Heart right ventricle (tissue), 16 donors: ENCODE measurements around the gene CDC26. TPM values are rescaled to one million over a fixed set of nuclear protein-coding genes. Genes with fewer than 3 reads are reported as not detected.

Source experiments
- ATAC-seq, 8 donors: fragments of 200-7000 bp; cut with Tn5 transposase; one replicate each; pipeline ENCODE4 v1.9.1; 2020; ENCODE audit warnings: mild to moderate bottlenecking in 8 of 8, moderate library complexity in 8 of 8, moderate number of reproducible peaks in 1 of 8
- DNase-seq, 2 donors: peaks; one replicate each; pipeline ENCODE4 v3.0.0-alpha.2; 2020
- H3K27ac ChIP-seq, 10 donors: fragments of 200-600 bp; sonication (generic) in 2 of 10; one replicate each; pipeline versions ENCODE4 v1.5.0 to v1.8.0; 2020 to 2022; ENCODE audit warnings: mild to moderate bottlenecking in 3 of 10
- H3K27me3 ChIP-seq, 7 donors: fragments of 200-600 bp; one replicate each; pipeline ENCODE4 v1.8.0; 2021 to 2022; ENCODE audit warnings: mild to moderate bottlenecking in 2 of 7
- H3K36me3 ChIP-seq, 9 donors: fragments of 200-600 bp; sonication (generic) in 1 of 9; one replicate each; pipeline versions ENCODE4 v1.5.0 to v1.8.0; 2020 to 2022; ENCODE audit warnings: mild to moderate bottlenecking in 2 of 9
- H3K4me1 ChIP-seq, 9 donors: fragments of 200-600 bp; sonication (generic) in 1 of 9; one replicate each; pipeline versions ENCODE4 v1.5.0 to v1.8.0; 2020 to 2022; ENCODE audit warnings: mild to moderate bottlenecking in 4 of 9
- H3K4me3 ChIP-seq, 10 donors: fragments of 200-600 bp; sonication (generic) in 2 of 10; one replicate each; pipeline versions ENCODE4 v1.5.0 to v1.8.0; 2020 to 2022; ENCODE audit warnings: mild to moderate bottlenecking in 7 of 10, moderate library complexity in 2 of 10
- H3K9me3 ChIP-seq, 11 donors: fragments of 200-600 bp in 10 of 11; sonication (generic) in 2 of 11; one replicate each; pipeline versions ENCODE4 v1.5.0 to v1.8.0; 2013 to 2022; ENCODE audit warnings: mild to moderate bottlenecking in 2 of 11, control low read depth in 1 of 11, moderate library complexity in 1 of 11
- CTCF ChIP-seq, 9 donors: fragments of 200-600 bp; sonication (generic) in 2 of 9; IDR thresholded peaks; one replicate each; pipeline versions ENCODE4 v1.5.0 to v1.8.0; 2021 to 2022; ENCODE audit warnings: antibody characterized with exemption in 9 of 9, mild to moderate bottlenecking in 5 of 9, moderate library complexity in 1 of 9
- WGBS, 2 donors: extraction: QIAGEN DNeasy Blood & Tissue Kit; methylation state at CpG; one replicate each; pipeline ENCODE4 v1.1.7; 2013; ENCODE audit warnings: inconsistent platforms in 1 of 2; 5-methylcytosine and 5-hydroxymethylcytosine counted together
- intact Hi-C, 10 donors: fragments of 100-400 bp; cut with DNase I; formaldehyde crosslinking; loops; one replicate each; pipeline versions ENCODE4 v1.11.1 to v1.14.2; 2022
- polyA plus RNA-seq, 2 donors: library from polyadenylated mRNA; stranded (reverse); fragments of 200-250 nt; gene quantifications; one replicate each; pipeline ENCODE4 v1.2.3, GENCODE V29; 2013
- total RNA-seq, 10 donors: library from RNA; stranded (reverse); fragmentation: NEBNext Ultra II Directional in 3 of 10; extraction: Animal tissue kit (Norgen Biotek cat#: 25700) in 3 of 10; gene quantifications; one replicate each; pipeline versions ENCODE4 v1.2.1 to v1.2.4, GENCODE V29; 2021 to 2023
- donor health status: Arrhythmogenic right ventricular cardiomyopathy.
- donor health status: ischemic (EF 13 %, LVEDD 7.1; RV severe dilation, severe dysfunction).
- donor health status: healthy with polysubstance abuse.
- donor health status: DM: no; HTN: yes; CAD: no.
- donor health status: DM: no; HTN: no; CAD: no.
- donor health status: ischemic (EF 25% LVEDD 6.9; RV normal size, moderate dysfunction).
- donor health status: ischemic (EF 25% LVEDD 5.7; RV mildly dilated, moderate dysfunction).
- donor health status: healthy.
- donor health status: DM: yes; HTN: yes; CAD: no.
- donor health status: Ischemic cardiomyopathy.
- donor health status: ischemic (EF 35%, LVEDD 5.7; RV mildly dilated, moderate dysfunction).
- donor health status: nonischemic (EF 11% LVEDD 7.7; RV severe dilation, severe dysfunction).
- donor health status: DM: yes; HTN: yes; CAD: no.
- donor health status: PGD.
- donor health status: ischemic (EF 29% LVEDD 5.4; RV normal size, mild dysfunction).
- donor health status: nonischemic (EF 23%, LVEDD 6.1; RV moderate dilation, normal function).

CDC26 gene
- total and polyA plus RNA-seq, 12 donors, result 24.6 to 48.8 (median 30.8) TPM

GRCh38 chr9:113220467-113221002 lies 54.8 kb downstream of the CDC26 start:
- peak overlapping the region; percentile 62 to 93 (median 86) for H3K4me3 ChIP-seq
- WGBS, 2 donors, result 7 to 8% methylated on average over 11 of the region's 11 CpGs
- no peak for TF ChIP-seq CTCF (IDR thresholded peaks at IDR 0.05)

GRCh38 chr9:113219969-113220368 lies 55.4 kb downstream of the CDC26 start:
- Histone ChIP-seq H3K9me3 (no peaks in the 10 kb centered on the region), H3K4me3 (peak overlapping the region in 8 of 10 donors; percentile 62 to 93 (median 86)), H3K27ac (peak overlapping the region in 5 of 10 donors; percentile 85 to 96 (median 88)), H3K36me3 (peaks cover 0 to 13% (median 0%) of the 10 kb centered on the region in 9 donors), H3K4me1 (peaks cover 11 to 86% (median 53%) of the 10 kb centered on the region in 9 donors), H3K27me3 (no peaks in the 10 kb centered on the region)
- ATAC-seq, result no peak
- no peak for DNase-seq
- TF ChIP-seq CTCF (IDR thresholded peaks at IDR 0.05), result no peak
- 25 to 35% methylated on average over 1 of the region's 1 CpG for WGBS, 2 donors
- intact Hi-C loops, result loop anchor here in 4 of 10 donors (2.0 to 10.0 kb wide), 5 partner anchors 55 to 372 kb away; partner anchors contain the start of genes CDC26 (in 3 of the 4), PRPF4 (in 3 of the 4) and SLC31A2 (in 2 of the 4)

More at GRCh38 chr9:113220467-113221002, 54.8 kb downstream of the CDC26 start:
- DNase-seq (no peak), ATAC-seq (no peak)
- H3K9me3 ChIP-seq, result no peaks in the 10 kb centered on the region
- peaks cover 11 to 86% (median 53%) of the 10 kb centered on the region in 9 donors for H3K4me1 ChIP-seq
- peak overlapping the region; percentile 47 to 96 (median 88) for H3K27ac ChIP-seq
- H3K27me3 ChIP-seq, result no peaks in the 10 kb centered on the region
- peaks cover 0 to 16% (median 0%) of the 10 kb centered on the region in 9 donors for H3K36me3 ChIP-seq
- intact Hi-C loops, result loop anchor here in 3 of 10 donors (2.0 to 5.0 kb wide), 4 partner anchors 54 to 372 kb away; partner anchors contain the start of genes CDC26 (in 3 of the 3), PRPF4 (in 3 of the 3) and SLC31A2 (in 1 of the 3)

- peak overlapping the region in 7 of 10 donors; percentile 81 to 93 (median 89) for H3K4me3 ChIP-seq
- no peak for DNase-seq
- peak overlapping the region in 4 of 10 donors; percentile 15 to 96 (median 38) for H3K27ac ChIP-seq
- peaks cover 11 to 86% (median 52%) of the 10 kb centered on the region in 9 donors for H3K4me1 ChIP-seq
- intact Hi-C loops, result loop anchor here in 1 of 10 donors (10.0 kb wide), 1 partner anchor 65 kb away; the partner anchor contains the start of gene SLC31A2
- WGBS, 2 donors, result 72 to 84% methylated on average over 3 of the region's 3 CpGs
- peaks cover 0 to 11% (median 0%) of the 10 kb centered on the region in 9 donors for H3K36me3 ChIP-seq
- no peak for ATAC-seq
- H3K27me3 ChIP-seq, result no peaks in the 10 kb centered on the region
- no peak for TF ChIP-seq CTCF (IDR thresholded peaks at IDR 0.05)
- H3K9me3 ChIP-seq, result no peaks in the 10 kb centered on the region
Observed at GRCh38 chr9:113219186-113219936, 56.0 kb downstream of the CDC26 start.

Other genes with a start within 250 kb of the CDC26 start
- gene ZFP37, start 218.8 kb downstream of the CDC26 start, total RNA-seq, result 1 to 10 TPM in 9 of 10 donors, under 1 TPM in 1; 0.67 to 2.3 (median 1.6) TPM
- gene ZFP37, start 218.8 kb downstream of the CDC26 start, polyA plus RNA-seq, result under 1 TPM; 0.51 to 0.80 TPM
- gene SLC31A2, start 124.6 kb downstream of the CDC26 start, total RNA-seq, result 10 to 100 TPM in 5 of 10 donors, 1 to 10 TPM in 5; 6.8 to 19.3 (median 10.2) TPM
- 10 to 100 TPM in 1 of 2 donors, 1 to 10 TPM in 1; 9.1 to 10.3 TPM for gene SLC31A2, start 124.6 kb downstream of the CDC26 start, polyA plus RNA-seq
- 10 to 100 TPM; 16.3 to 27.9 (median 20.1) TPM for gene FKBP15, start 54.3 kb downstream of the CDC26 start, total RNA-seq
- gene FKBP15, start 54.3 kb downstream of the CDC26 start, polyA plus RNA-seq, result 10 to 100 TPM; 10.7 to 12.4 TPM
- gene SLC31A1, start 54.0 kb downstream of the CDC26 start, total RNA-seq, result 10 to 100 TPM in 7 of 10 donors, 1 to 10 TPM in 3; 9.3 to 18.4 (median 10.9) TPM
- 10 to 100 TPM in 1 of 2 donors, 1 to 10 TPM in 1; 3.6 to 13.0 TPM for gene SLC31A1, start 54.0 kb downstream of the CDC26 start, polyA plus RNA-seq
- 10 to 100 TPM; 10.7 to 17.2 (median 13.3) TPM for gene PRPF4, start 86 bp upstream of the CDC26 start, total RNA-seq
- gene PRPF4, start 86 bp upstream of the CDC26 start, polyA plus RNA-seq, result 10 to 100 TPM in 1 of 2 donors, 1 to 10 TPM in 1; 5.3 to 13.7 TPM
- under 1 TPM in 1 of 10 donors, not detected in 9; 0.53 TPM for gene RNF183, start 27.8 kb upstream of the CDC26 start, total RNA-seq
- under 1 TPM in 1 of 2 donors, not detected in 1; 0.03 TPM for gene RNF183, start 27.8 kb upstream of the CDC26 start, polyA plus RNA-seq
- 10 to 100 TPM; 13.6 to 29.0 (median 18.8) TPM for gene WDR31, start 64.7 kb upstream of the CDC26 start, total RNA-seq
- 1 to 10 TPM; 3.4 to 7.9 TPM for gene WDR31, start 64.7 kb upstream of the CDC26 start, polyA plus RNA-seq
- gene BSPRY, start 74.0 kb upstream of the CDC26 start, total RNA-seq, result 1 to 10 TPM in 8 of 10 donors, under 1 TPM in 2; 0.55 to 4.2 (median 1.6) TPM
- gene BSPRY, start 74.0 kb upstream of the CDC26 start, polyA plus RNA-seq, result 1 to 10 TPM in 1 of 2 donors, under 1 TPM in 1; 0.44 to 2.8 TPM
- 10 to 100 TPM; 10.9 to 40.3 (median 17.2) TPM for gene HDHD3, start 101.4 kb upstream of the CDC26 start, total RNA-seq
- 10 to 100 TPM; 20.0 to 42.5 TPM for gene HDHD3, start 101.4 kb upstream of the CDC26 start, polyA plus RNA-seq
- gene ALAD, start 125.7 kb upstream of the CDC26 start, total RNA-seq, result 100 to 1,000 TPM in 6 of 10 donors, 10 to 100 TPM in 4; 60.9 to 239 (median 103) TPM
- gene ALAD, start 125.7 kb upstream of the CDC26 start, polyA plus RNA-seq, result 10 to 100 TPM; 48.4 to 54.9 TPM
- gene POLE3, start 135.1 kb upstream of the CDC26 start, total RNA-seq, result 10 to 100 TPM; 19.0 to 26.9 (median 23.1) TPM
- 10 to 100 TPM; 14.2 to 45.0 TPM for gene POLE3, start 135.1 kb upstream of the CDC26 start, polyA plus RNA-seq
- 1 to 10 TPM in 1 of 10 donors, under 1 TPM in 7, not detected in 2; 0.17 to 1.1 (median 0.31) TPM for gene C9orf43, start 135.2 kb upstream of the CDC26 start, total RNA-seq
- gene C9orf43, start 135.2 kb upstream of the CDC26 start, polyA plus RNA-seq, result under 1 TPM; 0.06 to 0.29 TPM
- gene RGS3, start 188.2 kb upstream of the CDC26 start, total RNA-seq, result 100 to 1,000 TPM in 9 of 10 donors, 10 to 100 TPM in 1; 98.7 to 201 (median 140) TPM
- 100 to 1,000 TPM in 1 of 2 donors, 10 to 100 TPM in 1; 65.4 to 125 TPM for gene RGS3, start 188.2 kb upstream of the CDC26 start, polyA plus RNA-seq